SK-N-MC (cell line): ENCODE measurements around the gene IGF2BP1.

ENCODE experiments used
- DNase-seq: peaks from one replicate; pipeline ENCODE4 v3.0.0-alpha.2; 2011; ENCODE audit warnings: low read depth, low spot score
- H3K27ac ChIP-seq: fragments of 200-600 bp; sonication (generic); 2 replicates; pipeline ENCODE4 v1.5.1; 2016; ENCODE audit warnings: mixed run types
- H3K36me3 ChIP-seq: fragments of 200-600 bp; sonication (generic); 2 replicates; pipeline ENCODE4 v1.6.1; 2017; ENCODE audit warnings: antibody characterized with exemption, low read length, mixed read lengths; ENCODE audit not compliant: insufficient read depth
- H3K4me3 ChIP-seq: fragments of 200-600 bp; sonication (generic); 2 replicates; pipeline ENCODE4 v1.5.1; 2016
- H3K9ac ChIP-seq: fragments of 200-600 bp; sonication (generic); 2 replicates; pipeline ENCODE4 v1.8.0; 2017; ENCODE audit warnings: mixed run types, mixed read lengths; ENCODE audit not compliant: insufficient read length
- H3K9me3 ChIP-seq: fragments of 200-600 bp; sonication (generic); 2 replicates; pipeline ENCODE4 v1.6.1; 2017; ENCODE audit warnings: low read depth, mild to moderate bottlenecking, antibody characterized with exemption, low read length, moderate library complexity, mixed read lengths
- EZH2 ChIP-seq: fragments of 200-600 bp; sonication (generic); IDR thresholded peaks from one replicate; pipeline ENCODE4 v1.6.1; 2017; ENCODE audit warnings: antibody characterized with exemption
- FOXP2 ChIP-seq: optimal IDR thresholded peaks from 2 replicates; pipeline ENCODE3; 2011; ENCODE audit warnings: mild to moderate bottlenecking, moderate library complexity; ENCODE audit not compliant: insufficient read depth; ENCODE audit errors: extremely low read length, control extremely low read depth
- POLR2AphosphoS5 ChIP-seq: IDR thresholded peaks from 2 replicates; pipeline ENCODE4 v1.6.1; 2012; ENCODE audit warnings: mild to moderate bottlenecking, low read depth, low read length, borderline replicate concordance

Gene IGF2BP1

DNA sequence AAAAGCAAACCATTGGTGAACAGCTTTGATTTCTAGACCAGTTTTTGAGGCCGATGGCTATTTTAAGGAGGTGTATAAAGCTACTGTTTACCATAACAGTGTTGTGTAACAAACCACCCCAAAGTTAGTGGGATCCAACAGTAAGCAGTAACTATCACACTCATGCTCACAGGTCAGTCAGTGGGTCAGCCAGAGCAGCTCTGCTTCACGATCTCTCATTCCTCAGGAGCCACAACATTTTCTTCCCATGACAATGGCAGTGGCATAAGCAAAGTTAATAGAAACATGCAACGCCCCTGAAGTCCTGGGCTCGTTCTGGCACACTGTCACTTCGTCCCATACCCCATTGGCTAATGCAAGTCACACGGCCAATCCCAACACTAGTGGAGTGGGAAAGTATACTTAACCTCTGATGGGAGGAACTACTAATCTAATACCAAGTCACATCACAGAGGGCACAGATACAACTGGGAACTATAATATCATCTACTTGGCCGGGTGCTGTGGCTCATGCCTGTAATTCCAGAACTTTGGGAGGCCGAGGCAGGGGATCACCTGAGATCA is 107.4 kb downstream of the IGF2BP1 start:
- no peak overlapping the region for H3K4me3 ChIP-seq
- H3K9me3 ChIP-seq = no peaks in the 10 kb centered on the region
- no peaks in the 10 kb centered on the region for H3K36me3 ChIP-seq
- TF ChIP-seq POLR2AphosphoS5 = no peak
- no peak for TF ChIP-seq FOXP2
- TF ChIP-seq EZH2 = no peak
- H3K9ac ChIP-seq = no peak overlapping the region
- no peak overlapping the region for H3K27ac ChIP-seq
- no peak for DNase-seq
